Tibial nerve (tissue), 4 donors: Measurements from ENCODE around the gene CACTIN. TPM values are rescaled to one million over a fixed set of nuclear protein-coding genes. Genes with fewer than 3 reads are reported as not detected.
A peak's percentile ranks its signal among the peaks of the same experiment; 100 is the strongest.

Source experiments
- DNase-seq, 2 donors: peaks; one replicate each; pipeline ENCODE4 v3.0.0-alpha.2; 2019; ENCODE audit warnings: low spot score in 2 of 2
- H3K27ac ChIP-seq, 4 donors: fragments of 200-600 bp; sonication (generic) in 3 of 4; one replicate each; pipeline ENCODE4 v1.5.1; 2017 to 2019; ENCODE audit warnings: mild to moderate bottlenecking in 1 of 4
- H3K27me3 ChIP-seq, 2 donors: fragments of 200-600 bp; sonication (generic) in 1 of 2; one replicate each; pipeline versions ENCODE4 v1.5.1 to v1.6.0; 2017 to 2019
- H3K36me3 ChIP-seq, 3 donors: fragments of 200-600 bp; sonication (generic); one replicate each; pipeline ENCODE4 v1.5.1; 2018 to 2019
- H3K4me1 ChIP-seq, 4 donors: fragments of 200-600 bp; sonication (generic) in 3 of 4; one replicate each; pipeline ENCODE4 v1.5.1; 2017 to 2019
- H3K4me3 ChIP-seq, 4 donors: fragments of 200-600 bp; sonication (generic) in 3 of 4; one replicate each; pipeline ENCODE4 v1.5.1; 2017 to 2019; ENCODE audit warnings: mild to moderate bottlenecking in 1 of 4, moderate library complexity in 1 of 4
- H3K9me3 ChIP-seq, 4 donors: fragments of 200-600 bp; sonication (generic) in 3 of 4; one replicate each; pipeline ENCODE4 v1.5.1; 2017 to 2019
- CTCF ChIP-seq, 5 experiments: fragments of 200-600 bp in 3 of 5; fragments of 450-650 bp in 2 of 5; sonication (generic) in 3 of 5; IDR thresholded peaks; one replicate each; pipeline ENCODE4 v1.5.1; 2016 to 2019; ENCODE audit warnings: antibody characterized with exemption in 5 of 5, mild to moderate bottlenecking in 3 of 5, moderate library complexity in 2 of 5
- EP300 ChIP-seq, 2 donors: sonication (generic); formaldehyde crosslinking; IDR thresholded peaks; one replicate each; pipeline ENCODE4 v1.6.1; 2017; ENCODE audit warnings: antibody characterized with exemption in 2 of 2, mild to moderate bottlenecking in 1 of 2
- POLR2A ChIP-seq, 2 donors: fragments of 450-650 bp; IDR thresholded peaks; one replicate each; pipeline ENCODE4 v1.6.1; 2017; ENCODE audit warnings: antibody characterized with exemption in 2 of 2, mild to moderate bottlenecking in 2 of 2, moderate library complexity in 2 of 2
- WGBS, 2 donors: methylation state at CpG; one replicate each; pipeline ENCODE4 v1.1.5; 2018; 5-methylcytosine and 5-hydroxymethylcytosine counted together
- total RNA-seq, 4 donors: library from RNA; depleted of rRNA; stranded (reverse); fragments of >200 nt; gene quantifications; one replicate each; pipeline ENCODE4 v1.1.0, GENCODE V29; 2016

Gene CACTIN
- total RNA-seq, 4 donors from 2014 or later, result 22.9 to 59.1 (median 42.7) TPM

- Histone ChIP-seq H3K27me3 (no peaks in the 10 kb centered on the region), H3K9me3 (no peaks in the 10 kb centered on the region), H3K36me3 (peaks cover 0 to 73% (median 12%) of the 10 kb centered on the region in 3 donors), H3K4me3 (no peak overlapping the region), H3K27ac (no peak overlapping the region), H3K4me1 (peaks cover 0 to 30% (median 24%) of the 10 kb centered on the region in 4 donors)
- TF ChIP-seq CTCF (IDR thresholded peaks at IDR 0.05) (no peak), EP300 (IDR thresholded peaks at IDR 0.05) (no peak), POLR2A (IDR thresholded peaks at IDR 0.05) (no peak)
- 95% methylated on average over 36 of the region's 36 CpGs for WGBS, 2 donors
- DNase-seq, result no peak
Observed at GRCh38 chr19:3611841-3612240, 14.7 kb downstream of the CACTIN start.

DNA sequence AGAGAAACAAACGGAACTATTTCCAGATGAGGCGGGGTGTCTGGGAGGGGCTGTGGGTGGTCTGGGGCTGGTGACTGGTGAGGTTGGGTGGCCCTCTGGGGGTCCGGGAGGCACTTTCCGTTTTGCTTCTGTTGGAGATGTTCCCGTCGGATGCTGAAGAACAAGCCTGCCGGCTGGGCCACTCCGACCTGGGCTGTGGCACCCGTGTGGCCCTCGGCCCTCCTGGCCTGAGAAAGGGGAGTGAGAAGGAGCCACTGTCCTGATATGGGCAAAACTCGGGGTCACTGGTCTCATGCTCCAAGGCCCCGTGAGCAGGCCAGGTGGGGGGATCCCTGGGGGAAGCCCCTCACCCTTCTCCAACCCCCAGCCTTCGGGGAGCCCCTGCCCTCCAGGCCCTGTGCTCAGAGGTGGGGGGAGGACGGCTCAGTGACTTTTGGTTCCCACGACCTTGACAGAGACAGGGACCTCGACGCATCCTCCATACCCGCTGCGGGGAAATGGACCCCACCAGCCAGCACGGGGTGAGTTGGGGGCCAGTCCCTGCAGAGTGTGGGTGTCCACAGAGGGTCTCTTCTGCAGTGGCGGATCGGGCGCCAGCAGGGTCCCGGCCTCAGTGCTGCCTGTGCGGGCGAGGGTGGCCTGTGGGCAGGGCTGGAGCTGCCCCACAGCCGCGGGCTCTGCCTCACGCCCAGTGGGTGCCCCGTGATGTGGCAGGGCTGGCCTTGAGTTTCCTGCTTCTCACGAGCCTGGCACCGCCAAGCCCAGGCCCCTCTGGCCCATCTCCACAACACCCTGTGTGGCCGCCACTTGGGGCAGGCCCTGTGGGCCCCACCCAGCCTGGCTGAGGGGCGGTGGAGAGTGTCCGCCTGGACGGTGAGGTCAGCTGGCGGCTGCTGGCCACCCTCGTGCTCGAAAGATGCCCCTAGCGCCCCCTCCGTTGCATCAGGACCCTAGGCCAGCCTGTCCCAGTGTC lies 15.6 kb downstream of the CACTIN start:
- peaks cover 0 to 38% (median 31%) of the 10 kb centered on the region in 4 donors for H3K4me1 ChIP-seq
- H3K36me3 ChIP-seq, result peaks cover 0 to 65% (median 12%) of the 10 kb centered on the region in 3 donors
- H3K27ac ChIP-seq, result peak overlapping the region in 2 of 4 donors; percentile 40 to 64

DNA sequence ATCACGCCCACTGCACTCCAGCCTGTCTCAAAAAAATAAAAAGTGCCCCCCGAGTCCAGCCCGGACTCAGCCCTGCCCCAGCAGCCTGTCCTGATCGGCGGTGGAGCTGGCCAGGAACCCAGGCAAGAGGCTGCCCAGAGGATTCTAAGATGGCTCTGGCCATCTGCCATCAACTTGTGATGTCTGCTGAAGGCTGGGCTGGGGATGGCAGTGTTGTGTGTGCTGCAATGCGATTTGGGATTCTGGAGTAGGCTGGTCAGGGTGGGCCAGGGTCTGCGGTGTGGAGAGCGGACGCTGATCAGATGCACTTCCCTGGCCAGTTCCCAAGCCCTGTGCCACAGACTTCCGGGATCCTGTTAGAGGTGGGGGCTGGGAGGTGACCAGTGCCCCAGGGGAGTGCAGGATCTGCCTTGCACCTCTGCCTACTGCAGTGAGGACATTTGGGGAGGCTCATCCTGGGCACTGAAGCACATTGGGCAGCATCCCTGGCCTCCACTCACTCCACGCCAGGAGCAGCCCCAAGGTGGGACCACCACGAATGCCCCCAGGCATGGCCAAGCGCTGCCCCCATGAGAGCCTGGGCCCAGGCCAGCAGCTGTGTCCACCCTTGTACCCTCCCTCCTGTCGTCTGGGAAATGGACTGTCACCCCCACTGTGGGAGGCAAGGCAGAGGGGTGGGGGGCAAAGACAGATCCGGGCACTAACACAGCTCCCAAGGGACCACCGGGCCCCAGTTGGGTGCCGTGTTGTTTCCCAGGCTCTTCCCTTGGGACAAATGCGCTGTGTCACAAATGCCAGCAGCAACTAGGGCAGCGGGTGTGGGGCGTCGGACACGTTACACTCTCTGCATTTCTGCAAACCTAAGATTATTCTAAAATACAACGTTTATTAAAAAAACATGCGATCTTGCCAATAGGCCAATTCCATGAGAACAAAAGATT lies 16.5 kb downstream of the CACTIN start:
- no peak for DNase-seq
- peaks cover 0 to 55% (median 12%) of the 10 kb centered on the region in 3 donors for H3K36me3 ChIP-seq
- WGBS, 2 donors, result 64 to 67% methylated on average over 21 to 23 of the region's 24 CpGs
- TF ChIP-seq POLR2A (IDR thresholded peaks at IDR 0.05), result no peak
- TF ChIP-seq EP300 (IDR thresholded peaks at IDR 0.05), result no peak
- no peak for TF ChIP-seq CTCF (IDR thresholded peaks at IDR 0.05)
- H3K27ac ChIP-seq, result peak overlapping the region in 2 of 4 donors; percentile 40 to 89
- H3K9me3 ChIP-seq, result no peaks in the 10 kb centered on the region
- H3K27me3 ChIP-seq, result no peaks in the 10 kb centered on the region
- peaks cover 0 to 48% (median 39%) of the 10 kb centered on the region in 4 donors for H3K4me1 ChIP-seq
- H3K4me3 ChIP-seq, result no peak overlapping the region

More for the DNA sequence above, 15.6 kb downstream of the CACTIN start:
- TF ChIP-seq CTCF (IDR thresholded peaks at IDR 0.05) (no peak), EP300 (IDR thresholded peaks at IDR 0.05) (no peak), POLR2A (IDR thresholded peaks at IDR 0.05) (no peak)
- DNase-seq, result no peak
- H3K4me3 ChIP-seq, result no peak overlapping the region
- no peaks in the 10 kb centered on the region for H3K27me3 ChIP-seq
- no peaks in the 10 kb centered on the region for H3K9me3 ChIP-seq
- WGBS, 2 donors, result 76 to 78% methylated on average over 23 to 30 of the region's 41 CpGs

- H3K27me3 ChIP-seq, result peaks cover 0 to 6% of the 10 kb centered on the region in 2 donors
- peaks cover 0 to 43% (median 12%) of the 10 kb centered on the region in 3 donors for H3K36me3 ChIP-seq
- H3K4me3 ChIP-seq, result no peak overlapping the region
- no peak for TF ChIP-seq EP300 (IDR thresholded peaks at IDR 0.05)
- no peak for TF ChIP-seq CTCF (IDR thresholded peaks at IDR 0.05)
- peaks cover 0 to 60% (median 46%) of the 10 kb centered on the region in 4 donors for H3K4me1 ChIP-seq
- H3K9me3 ChIP-seq, result no peaks in the 10 kb centered on the region
- DNase-seq, result no peak
- 48 to 57% methylated on average over 8 to 19 of the region's 21 CpGs for WGBS, 2 donors
- peak overlapping the region in 2 of 4 donors; percentile 82 to 89 for H3K27ac ChIP-seq
Observed at GRCh38 chr19:3608750-3609322, 17.8 kb downstream of the CACTIN start.
